ENCODE results near the gene PCDHGB5.
"Not testable (repeated sequence)": the region's sequence is repeated elsewhere in the genome, so short reads cannot be mapped to it uniquely, and the experiment has no call there.

The PCDHGB5 gene

GRCh38 chr5:141384471-141385267 is 13.1 kb upstream of the PCDHGB5 start:
- H3K23ac ChIP-seq (ENCODE audit: low read length in 2 of 2) = no peak overlapping the region
- no peak overlapping the region for H2AFZ ChIP-seq (ENCODE audit: low read depth, low read length)
- H4K91ac ChIP-seq (ENCODE audit: low read length) = no peak overlapping the region
- peaks cover 7% of the 10 kb centered on the region for H3K79me1 ChIP-seq (replicated peaks; ENCODE audit: low read length, poor library complexity, severe bottlenecking)
- peaks cover 0 to 8% of the 10 kb centered on the region in 2 experiments for H3K36me3 ChIP-seq (ENCODE audit: control insufficient read depth in 1 of 2, insufficient read depth in 2 of 2, low read depth in 1 of 2, low read length in 2 of 2)
- H3K9ac ChIP-seq (ENCODE audit: low read length) = no peak overlapping the region
- no peak overlapping the region for H2BK120ac ChIP-seq (ENCODE audit: low read depth, low read length)
- no peak overlapping the region for H3K4me3 ChIP-seq (ENCODE audit: insufficient read depth in 1 of 2, low read depth in 1 of 2, low read length in 2 of 2)
- no peak overlapping the region for H3K18ac ChIP-seq (ENCODE audit: low read depth in 1 of 2, low read length in 2 of 2)
- H2BK15ac ChIP-seq (ENCODE audit: low read depth, poor library complexity, severe bottlenecking) = no peak overlapping the region
- H3K4ac ChIP-seq (ENCODE audit: low read depth in 1 of 2, low read length in 2 of 2) = no peak overlapping the region
- DNase-seq = no peak
- H3K4me1 ChIP-seq (ENCODE audit: control insufficient read depth, insufficient read depth, low read depth, low read length) = peaks cover 2% of the 10 kb centered on the region
- no peak overlapping the region for H4K8ac ChIP-seq (ENCODE audit: low read length)
- 92% methylated on average over 40 of the region's 43 CpGs for WGBS
- no peak overlapping the region for H2BK12ac ChIP-seq (ENCODE audit: low read length in 2 of 2)
- peaks cover 44% of the 10 kb centered on the region for H3K9me3 ChIP-seq (ENCODE audit: control insufficient read depth, low read length)
- H3K4me2 ChIP-seq (ENCODE audit: low read length, poor library complexity, severe bottlenecking) = no peak overlapping the region
- H2BK5ac ChIP-seq (ENCODE audit: low read depth, low read length, poor library complexity, severe bottlenecking) = no peak overlapping the region
- H2AK5ac ChIP-seq (ENCODE audit: low read length, severe bottlenecking) = no peak overlapping the region
- H3K27me3 ChIP-seq (ENCODE audit: control insufficient read depth in 1 of 2, insufficient read depth in 1 of 2, low read length in 2 of 2) = no peaks in the 10 kb centered on the region
- no peak overlapping the region for H3K14ac ChIP-seq (ENCODE audit: low read length in 2 of 2)
- no peak overlapping the region for H3K27ac ChIP-seq (ENCODE audit: low read length, poor library complexity, severe bottlenecking)

DNA sequence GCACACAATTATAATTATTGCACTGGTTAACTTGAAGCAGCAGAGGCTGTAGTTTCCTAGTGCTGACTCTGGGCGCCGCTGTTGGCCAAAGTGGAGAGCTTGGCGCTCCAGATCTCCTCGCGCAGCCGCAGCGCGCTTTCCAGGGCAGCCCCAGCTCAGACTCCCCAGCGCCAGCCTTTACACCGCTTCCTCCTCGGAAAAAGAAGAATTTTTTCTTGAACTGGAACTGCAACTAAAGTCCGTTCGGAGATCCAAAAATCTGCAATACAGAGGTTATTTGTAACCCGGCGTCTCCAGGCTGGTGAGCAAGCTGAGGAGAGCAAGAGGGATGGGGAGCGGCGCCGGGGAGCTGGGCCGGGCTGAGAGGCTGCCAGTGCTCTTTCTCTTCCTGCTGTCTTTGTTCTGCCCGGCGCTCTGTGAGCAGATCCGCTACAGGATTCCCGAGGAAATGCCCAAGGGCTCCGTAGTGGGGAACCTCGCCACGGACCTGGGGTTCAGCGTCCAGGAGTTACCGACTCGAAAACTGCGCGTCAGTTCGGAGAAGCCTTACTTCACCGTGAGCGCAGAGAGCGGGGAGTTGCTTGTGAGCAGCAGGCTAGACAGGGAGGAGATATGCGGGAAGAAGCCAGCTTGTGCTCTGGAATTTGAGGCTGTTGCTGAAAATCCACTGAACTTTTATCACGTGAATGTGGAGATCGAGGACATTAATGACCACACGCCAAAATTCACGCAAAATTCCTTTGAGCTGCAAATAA is 10.0 kb upstream of the PCDHGB5 start, which contains the start of gene PCDHGB4:
Gene PCDHGB4 (plus strand): TSS at position 142 of the 755 bp plus-strand sequence. CDS start 187 bp downstream, at position 329.
- H4K8ac ChIP-seq (ENCODE audit: low read length); H3K14ac ChIP-seq (ENCODE audit: low read length in 2 of 2); H2AK5ac ChIP-seq (ENCODE audit: low read length, severe bottlenecking); H3K4me2 ChIP-seq (ENCODE audit: low read length, poor library complexity, severe bottlenecking); H3K27me3 ChIP-seq (ENCODE audit: control insufficient read depth in 1 of 2, insufficient read depth in 1 of 2, low read length in 2 of 2); H3K18ac ChIP-seq (ENCODE audit: low read depth in 1 of 2, low read length in 2 of 2); H3K9ac ChIP-seq (ENCODE audit: low read length); H3K23ac ChIP-seq (ENCODE audit: low read length in 2 of 2); H2BK120ac ChIP-seq (ENCODE audit: low read depth, low read length); H2BK15ac ChIP-seq (ENCODE audit: low read depth, poor library complexity, severe bottlenecking); H2BK12ac ChIP-seq (ENCODE audit: low read length in 2 of 2); H4K91ac ChIP-seq (ENCODE audit: low read length); H3K4ac ChIP-seq (ENCODE audit: low read depth in 1 of 2, low read length in 2 of 2); H3K4me1 ChIP-seq (ENCODE audit: control insufficient read depth, insufficient read depth, low read depth, low read length); H2AFZ ChIP-seq (ENCODE audit: low read depth, low read length); H2BK5ac ChIP-seq (ENCODE audit: low read depth, low read length, poor library complexity, severe bottlenecking): not testable (repeated sequence)
- Histone ChIP-seq H3K27ac (ENCODE audit: low read length, poor library complexity, severe bottlenecking) (peak within 1 kb of the TSS; percentile 57), H3K9me3 (ENCODE audit: control insufficient read depth, low read length) (peaks cover 62% of the 10 kb centered on the region), H3K4me3 (ENCODE audit: insufficient read depth in 1 of 2, low read depth in 1 of 2, low read length in 2 of 2) (peak within 1 kb of the TSS; percentile 47 to 62), H3K79me1 (replicated peaks; ENCODE audit: low read length, poor library complexity, severe bottlenecking) (peaks cover 12% of the 10 kb centered on the region), H3K36me3 (ENCODE audit: control insufficient read depth in 1 of 2, insufficient read depth in 2 of 2, low read depth in 1 of 2, low read length in 2 of 2) (peaks cover 0 to 14% of the 10 kb centered on the region in 2 experiments)
- peak; percentile 74 for DNase-seq
- WGBS = 21% methylated on average over 10 of the region's 40 CpGs

DNA sequence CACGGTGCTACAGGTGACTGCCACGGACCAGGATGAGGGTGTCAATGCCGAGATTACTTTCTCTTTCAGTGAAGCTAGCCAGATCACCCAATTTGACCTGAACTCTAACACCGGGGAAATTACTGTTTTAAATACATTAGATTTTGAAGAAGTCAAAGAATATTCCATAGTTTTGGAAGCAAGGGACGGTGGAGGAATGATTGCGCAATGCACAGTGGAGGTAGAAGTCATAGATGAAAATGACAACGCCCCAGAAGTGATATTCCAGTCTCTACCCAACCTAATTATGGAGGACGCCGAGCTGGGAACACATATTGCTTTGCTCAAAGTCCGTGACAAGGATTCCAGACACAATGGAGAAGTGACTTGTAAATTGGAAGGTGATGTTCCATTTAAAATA is 9.1 kb upstream of the PCDHGB5 start:
- Histone ChIP-seq H3K36me3 (ENCODE audit: control insufficient read depth in 1 of 2, insufficient read depth in 2 of 2, low read depth in 1 of 2, low read length in 2 of 2) (peaks cover 0 to 22% of the 10 kb centered on the region in 2 experiments), H2AK5ac (ENCODE audit: low read length, severe bottlenecking) (no peak overlapping the region), H4K8ac (ENCODE audit: low read length) (no peak overlapping the region), H3K9me3 (ENCODE audit: control insufficient read depth, low read length) (peaks cover 63% of the 10 kb centered on the region), H2BK120ac (ENCODE audit: low read depth, low read length) (no peak overlapping the region), H3K14ac (ENCODE audit: low read length in 2 of 2) (no peak overlapping the region), H3K79me1 (replicated peaks; ENCODE audit: low read length, poor library complexity, severe bottlenecking) (peaks cover 18% of the 10 kb centered on the region), H3K4ac (ENCODE audit: low read depth in 1 of 2, low read length in 2 of 2) (no peak overlapping the region), H3K23ac (ENCODE audit: low read length in 2 of 2) (no peak overlapping the region), H3K9ac (ENCODE audit: low read length) (no peak overlapping the region), H2BK5ac (ENCODE audit: low read depth, low read length, poor library complexity, severe bottlenecking) (no peak overlapping the region), H4K91ac (ENCODE audit: low read length) (no peak overlapping the region), H3K4me3 (ENCODE audit: insufficient read depth in 1 of 2, low read depth in 1 of 2, low read length in 2 of 2) (peak overlapping the region in 1 of 2 experiments; percentile 59), H2BK12ac (ENCODE audit: low read length in 2 of 2) (no peak overlapping the region), H3K18ac (ENCODE audit: low read depth in 1 of 2, low read length in 2 of 2) (no peak overlapping the region), H3K4me1 (ENCODE audit: control insufficient read depth, insufficient read depth, low read depth, low read length) (peaks cover 3% of the 10 kb centered on the region), H3K27ac (ENCODE audit: low read length, poor library complexity, severe bottlenecking) (no peak overlapping the region), H2BK15ac (ENCODE audit: low read depth, poor library complexity, severe bottlenecking) (no peak overlapping the region), H2AFZ (ENCODE audit: low read depth, low read length) (no peak overlapping the region), H3K4me2 (ENCODE audit: low read length, poor library complexity, severe bottlenecking) (no peak overlapping the region), H3K27me3 (ENCODE audit: control insufficient read depth in 1 of 2, insufficient read depth in 1 of 2, low read length in 2 of 2) (no peaks in the 10 kb centered on the region)
- DNase-seq = no peak
- 97% methylated on average over 7 of the region's 10 CpGs for WGBS
